NCI-H82 (cell line): ENCODE measurements around the gene OPN1LW.
"Not testable (repeated sequence)": the region's sequence is repeated elsewhere in the genome, so short reads cannot be mapped to it uniquely, and the experiment has no call there.

Experiments used
- DNase-seq: peaks from one replicate; lab custom pipeline; 2025; lab: John Stamatoyannopoulos, UW

The OPN1LW gene

GRCh38 chrX:154135458-154136229 lies 8.4 kb upstream of the OPN1LW start:
- no peak for DNase-seq

- DNase-seq, result peak; percentile 84
Observed at GRCh38 chrX:154136627-154137161, 7.3 kb upstream of the OPN1LW start.

GRCh38 chrX:154138857-154139256 lies 5.2 kb upstream of the OPN1LW start:
- DNase-seq, result no peak

- DNase-seq, result peak; percentile 91
Observed at GRCh38 chrX:154140206-154140605, 3.8 kb upstream of the OPN1LW start.

- DNase-seq, result peak; percentile 38
Observed at GRCh38 chrX:154140742-154141141, 3.3 kb upstream of the OPN1LW start.

GRCh38 chrX:154142386-154142785 lies 1.7 kb upstream of the OPN1LW start:
- DNase-seq, result no peak

- no peak for DNase-seq
Observed at GRCh38 chrX:154142950-154143745, 895 bp upstream of the OPN1LW start.

GRCh38 chrX:154151030-154151429 lies 7.0 kb downstream of the OPN1LW start:
- DNase-seq, result not testable (repeated sequence)

- DNase-seq, result not testable (repeated sequence)
Observed at GRCh38 chrX:154156221-154156620, 12.2 kb downstream of the OPN1LW start.

GRCh38 chrX:154157207-154157606 lies 13.2 kb downstream of the OPN1LW start:
- DNase-seq, result not testable (repeated sequence)

GRCh38 chrX:154159345-154159744 lies 15.3 kb downstream of the OPN1LW start:
- DNase-seq, result not testable (repeated sequence)

- DNase-seq, result not testable (repeated sequence)
Observed at GRCh38 chrX:154164902-154165301, 20.9 kb downstream of the OPN1LW start.

GRCh38 chrX:154168384-154168783 lies 24.3 kb downstream of the OPN1LW start:
- DNase-seq, result not testable (repeated sequence)

- not testable (repeated sequence) for DNase-seq
Observed at GRCh38 chrX:154172535-154172943, 28.5 kb downstream of the OPN1LW start.

GRCh38 chrX:154174356-154174755 lies 30.3 kb downstream of the OPN1LW start:
- DNase-seq, result not testable (repeated sequence)

GRCh38 chrX:154182296-154182695 lies 38.3 kb downstream of the OPN1LW start, which contains the start of gene OPN1MW:
Gene OPN1MW, plus strand, starts transcription at chrX:154182596. Its CDS starts 82 bp downstream, at chrX:154182678.
- DNase-seq, result not testable (repeated sequence)

- not testable (repeated sequence) for DNase-seq
Observed at GRCh38 chrX:154183794-154184193, 39.8 kb downstream of the OPN1LW start.

GRCh38 chrX:154192846-154193245 lies 48.8 kb downstream of the OPN1LW start:
- DNase-seq, result not testable (repeated sequence)

- not testable (repeated sequence) for DNase-seq
Observed at GRCh38 chrX:154194316-154194715, 50.3 kb downstream of the OPN1LW start.

- not testable (repeated sequence) for DNase-seq
Observed at GRCh38 chrX:154196466-154196865, 52.4 kb downstream of the OPN1LW start.
